ENCODE data around the gene YWHAB.
"Not testable (repeated sequence)": the region's sequence is repeated elsewhere in the genome, so short reads cannot be mapped to it uniquely, and the experiment has no call there.

Gene YWHAB

GRCh38 chr20:44885392-44886265, at the start of gene YWHAB:
Gene YWHAB (plus strand): TSS chr20:44885705. CDS start chr20:44901534, 15,829 bp downstream.
- peak; percentile 98 for DNase-seq (ENCODE audit: low read depth)

- DNase-seq (ENCODE audit: low read depth), result no peak
Observed at GRCh38 chr20:44836601-44837120, 48.8 kb upstream of the YWHAB start.

DNA sequence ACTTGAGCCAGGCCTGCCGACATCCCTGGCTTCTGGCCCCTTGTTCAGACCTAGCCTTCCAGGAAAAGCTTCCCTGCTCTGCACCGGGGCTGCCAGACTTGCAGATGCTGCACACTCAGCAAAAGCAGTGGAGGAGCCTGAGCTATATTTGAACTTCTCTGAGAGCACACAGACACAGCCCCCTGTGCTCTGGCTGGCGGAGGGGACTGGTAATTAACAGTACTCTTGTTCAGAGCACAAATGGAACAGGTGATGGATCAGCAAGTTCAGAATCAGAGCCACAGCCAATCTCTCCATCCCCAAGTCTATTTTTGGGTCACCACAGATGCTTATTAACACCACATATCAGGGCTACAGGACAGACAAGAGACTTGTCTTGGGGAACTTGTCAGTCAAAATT, 47.6 kb upstream of the YWHAB start:
- no peak for DNase-seq (ENCODE audit: low read depth)

GRCh38 chr20:44838521-44838920, 47.0 kb upstream of the YWHAB start:
- no peak for DNase-seq (ENCODE audit: low read depth)

DNA sequence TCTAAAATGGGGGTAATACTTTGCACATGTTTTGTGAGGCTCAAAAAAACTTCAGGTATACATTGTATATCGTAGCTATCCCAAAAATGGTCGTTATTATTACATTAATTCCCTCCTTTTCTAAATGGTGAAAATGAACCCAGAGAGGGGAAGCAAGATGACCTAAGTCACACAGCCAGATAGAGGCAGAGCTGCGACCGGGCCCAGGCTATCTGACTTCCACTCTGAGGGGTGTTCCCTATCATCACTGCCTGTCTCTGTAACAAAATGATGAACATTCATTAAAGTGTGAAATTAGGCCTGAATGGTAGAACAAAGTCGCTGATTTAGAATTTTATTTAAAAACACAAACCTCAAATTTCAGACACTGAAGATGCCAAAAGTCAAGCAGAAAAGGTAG, 46.0 kb upstream of the YWHAB start:
- no peak for DNase-seq (ENCODE audit: low read depth)

GRCh38 chr20:44840826-44841225, 44.7 kb upstream of the YWHAB start:
- DNase-seq (ENCODE audit: low read depth), result no peak

DNA sequence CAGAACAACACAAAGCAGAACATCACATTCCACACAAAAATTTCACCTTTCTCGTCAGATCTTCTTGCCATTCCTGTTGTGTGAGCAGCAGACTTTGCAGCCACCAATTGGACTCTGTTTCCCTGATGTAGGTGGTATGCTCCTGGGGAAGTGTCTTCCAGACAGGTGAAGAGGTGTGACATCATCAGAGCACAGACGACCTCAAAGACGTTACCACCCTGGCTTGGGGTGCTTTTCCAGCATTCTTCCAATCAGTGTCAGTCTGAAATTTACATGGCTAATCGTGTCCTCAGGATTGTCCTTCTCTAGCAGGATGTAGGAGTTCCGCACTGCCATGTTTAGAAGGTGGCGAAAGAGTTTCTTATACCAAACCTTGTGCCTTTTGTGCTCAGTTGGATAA, 43.5 kb upstream of the YWHAB start:
- DNase-seq (ENCODE audit: low read depth), result no peak

- no peak for DNase-seq (ENCODE audit: low read depth)
Observed at GRCh38 chr20:44843876-44844275, 41.6 kb upstream of the YWHAB start.

DNA sequence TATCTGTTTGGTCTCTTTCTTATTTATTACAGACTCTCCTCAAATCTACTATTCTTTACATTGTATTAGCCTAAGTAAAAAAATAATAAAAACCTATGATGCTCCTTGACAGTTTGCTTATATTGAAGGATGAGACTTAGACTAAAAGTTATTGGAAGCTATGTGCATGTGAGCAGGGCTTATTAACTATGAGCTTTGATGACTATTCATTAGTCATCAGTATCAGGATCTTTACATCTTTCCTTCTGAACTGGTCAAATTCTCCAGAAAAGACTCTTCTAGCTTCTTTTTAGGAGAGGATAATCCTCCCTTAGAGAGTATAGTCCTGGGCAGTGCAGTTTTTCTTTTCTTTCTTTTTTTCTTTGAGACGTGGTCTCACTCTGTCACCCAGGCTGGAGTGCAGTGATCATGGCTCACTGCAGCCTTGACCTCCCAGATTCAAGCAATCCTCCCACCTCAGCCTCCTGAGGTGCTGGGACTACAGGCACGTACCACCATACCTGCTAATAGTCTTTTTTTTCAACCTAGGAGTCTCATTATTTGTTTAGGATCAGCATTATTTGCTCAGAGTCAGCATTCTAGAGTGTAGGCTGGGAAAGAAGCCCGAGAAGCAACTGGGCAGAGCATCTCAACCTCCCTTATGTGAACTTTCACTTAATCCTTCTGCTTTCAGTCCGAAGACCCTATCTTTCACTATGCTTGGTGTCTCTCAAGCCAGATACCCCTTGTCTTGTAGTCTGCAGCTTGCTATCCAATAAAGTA, 37.1 kb upstream of the YWHAB start:
- DNase-seq (ENCODE audit: low read depth), result no peak

GRCh38 chr20:44849703-44850102, 35.8 kb upstream of the YWHAB start:
- DNase-seq (ENCODE audit: low read depth), result no peak

DNA sequence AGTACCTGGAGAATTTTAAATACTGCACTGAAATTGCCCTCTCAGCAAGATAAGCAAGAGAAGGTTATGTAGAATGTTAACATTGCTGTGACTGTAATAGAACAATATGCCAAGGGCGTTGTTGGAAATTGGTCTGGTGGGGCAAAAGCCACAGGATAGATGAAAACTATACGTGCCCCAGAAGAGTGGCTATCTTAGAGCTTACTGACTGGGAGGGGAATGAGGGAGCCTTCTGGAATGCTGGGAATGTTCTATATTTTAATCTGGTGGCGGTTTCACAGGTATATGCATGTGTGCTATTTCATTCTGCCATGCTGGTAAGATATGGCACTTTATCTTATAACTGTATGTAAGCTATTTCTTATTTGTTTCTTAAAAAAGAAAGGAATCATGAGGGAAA, 35.2 kb upstream of the YWHAB start:
- no peak for DNase-seq (ENCODE audit: low read depth)

- DNase-seq (ENCODE audit: low read depth), result no peak
Observed at GRCh38 chr20:44850837-44851236, 34.7 kb upstream of the YWHAB start.

GRCh38 chr20:44851545-44851944, 34.0 kb upstream of the YWHAB start:
- no peak for DNase-seq (ENCODE audit: low read depth)

- DNase-seq (ENCODE audit: low read depth), result no peak
Observed at GRCh38 chr20:44856442-44856841, 29.1 kb upstream of the YWHAB start.

- no peak for DNase-seq (ENCODE audit: low read depth)
Observed at GRCh38 chr20:44856856-44857448, 28.6 kb upstream of the YWHAB start.

GRCh38 chr20:44858606-44859360, 26.7 kb upstream of the YWHAB start:
- DNase-seq (ENCODE audit: low read depth), result no peak

- DNase-seq (ENCODE audit: low read depth), result peak; percentile 64
Observed at GRCh38 chr20:44861531-44862006, 23.9 kb upstream of the YWHAB start.

DNA sequence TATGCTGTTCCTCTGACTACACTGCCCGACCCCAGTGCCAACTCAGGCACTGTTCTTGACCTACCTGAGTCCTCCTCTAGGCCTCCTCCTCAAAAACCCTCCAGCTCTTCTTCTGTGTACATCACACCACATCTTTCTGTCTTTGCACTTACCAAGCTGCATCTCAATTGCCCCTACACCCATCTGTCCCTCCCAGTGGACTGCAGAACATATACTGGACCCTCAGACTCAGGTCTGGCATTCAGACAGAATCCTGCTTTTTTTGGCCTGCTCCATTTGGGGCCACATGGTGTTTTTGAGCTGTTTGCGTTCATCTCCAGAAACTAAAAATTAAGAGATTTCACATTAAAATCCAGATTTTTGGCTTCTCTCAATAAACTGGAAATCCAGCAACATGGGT, 23.2 kb upstream of the YWHAB start:
- no peak for DNase-seq (ENCODE audit: low read depth)

DNA sequence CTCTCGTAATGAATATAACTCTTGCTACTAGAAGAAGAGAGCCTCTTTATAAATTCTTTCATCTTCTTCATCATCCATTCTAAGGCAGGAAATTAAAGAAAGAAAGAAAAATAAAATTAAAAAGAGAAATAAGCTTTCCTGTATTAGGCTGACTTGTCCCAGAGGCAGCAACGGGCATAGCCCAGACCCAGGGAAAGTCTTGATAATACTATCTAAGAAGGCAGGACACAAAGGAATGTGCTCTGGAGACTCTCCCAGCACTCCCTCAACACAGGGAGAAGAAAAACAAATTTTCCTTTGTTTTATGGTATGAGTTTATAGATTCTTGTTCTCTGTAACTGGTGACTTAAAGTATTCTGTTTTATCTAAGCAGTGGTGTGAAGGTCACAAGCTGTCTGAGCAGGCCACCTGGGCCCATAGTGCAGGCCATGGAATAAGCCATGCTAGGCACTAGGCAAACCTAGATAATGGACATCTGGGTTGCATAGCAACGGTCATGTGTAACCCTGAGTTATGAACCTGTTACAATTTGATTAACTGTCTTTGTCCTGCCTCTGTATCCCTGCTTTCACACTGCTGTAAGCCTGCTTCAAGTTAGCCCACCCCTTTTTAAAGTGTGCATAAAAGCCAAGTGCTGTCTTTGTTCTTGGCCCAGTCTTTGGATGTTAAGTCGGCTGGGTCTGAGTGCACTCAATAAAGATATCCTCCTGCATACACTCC, 22.0 kb upstream of the YWHAB start:
- not testable (repeated sequence) for DNase-seq (ENCODE audit: low read depth)

- DNase-seq (ENCODE audit: low read depth), result not testable (repeated sequence)
Observed at GRCh38 chr20:44864493-44864892, 21.0 kb upstream of the YWHAB start.

DNA sequence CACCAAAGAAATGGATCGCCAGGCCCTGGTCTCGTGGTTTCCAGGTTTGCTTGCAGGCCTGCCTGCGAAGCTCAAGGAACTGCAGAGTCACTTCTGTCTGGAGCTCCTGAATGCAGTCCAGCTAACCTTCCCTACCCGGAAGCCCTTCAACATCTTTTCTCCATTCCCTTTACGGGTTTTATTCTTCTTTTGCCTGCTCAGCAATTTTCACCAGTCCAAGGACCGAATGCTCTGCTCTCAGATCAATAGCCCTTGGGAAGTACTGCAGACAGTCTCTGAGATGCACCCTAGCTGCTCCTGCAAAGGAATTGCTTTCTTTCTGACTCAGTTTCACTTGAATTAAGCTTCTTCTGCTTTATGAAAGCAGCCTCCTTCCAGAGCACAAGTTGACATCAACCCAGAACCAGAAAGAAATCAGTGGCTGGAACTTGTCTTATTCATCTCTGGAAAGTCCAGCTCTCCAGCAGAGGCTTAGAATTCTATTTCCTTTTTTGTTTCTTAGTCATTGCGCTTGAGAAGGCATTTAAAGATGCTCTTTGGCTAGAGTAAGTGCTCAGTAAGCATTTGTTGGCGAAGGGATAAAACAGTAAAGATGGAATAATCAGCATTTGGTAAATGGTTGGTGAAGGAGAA, 18.7 kb upstream of the YWHAB start:
- DNase-seq (ENCODE audit: low read depth), result no peak

All from fibroblast of gingiva (primary cell).